WERI-Rb-1 (cell line): ENCODE results near the gene MTHFD2L.

Experiments
- DNase-seq: peaks from one replicate; pipeline ENCODE4 v3.0.0-alpha.2; 2020
- H3K27ac ChIP-seq: fragments of 250-450 bp; sonication (Bioruptor Pico); 2 replicates; pipeline ENCODE4 v1.5.1; 2020; ENCODE audit warnings: mild to moderate bottlenecking, moderate library complexity
- H3K27me3 ChIP-seq: fragments of 250-450 bp; sonication (Bioruptor Pico); 2 replicates; pipeline ENCODE4 v1.5.1; 2021; ENCODE audit warnings: mild to moderate bottlenecking, low read depth, moderate library complexity; ENCODE audit not compliant: insufficient read depth, severe bottlenecking
- H3K36me3 ChIP-seq: fragments of 250-450 bp; sonication (Bioruptor Pico); 2 replicates; pipeline ENCODE4 v1.5.1; 2020; ENCODE audit warnings: mild to moderate bottlenecking, moderate library complexity
- H3K4me3 ChIP-seq: 2 replicates; pipeline ENCODE4 v1.5.1; 2011; ENCODE audit warnings: low read depth, mild to moderate bottlenecking, control low read depth, low read length
- H3K9me3 ChIP-seq: fragments of 250-450 bp; sonication (Bioruptor Pico); 2 replicates; pipeline ENCODE4 v1.5.1; 2021; ENCODE audit warnings: mild to moderate bottlenecking, moderate library complexity; ENCODE audit not compliant: severe bottlenecking
- TF ChIP-seq, protein P1 (sequence below): IDR thresholded peaks from 2 replicates; pipeline ENCODE4 v1.5.1; 2011; ENCODE audit warnings: low read depth, mild to moderate bottlenecking, control low read depth, inconsistent platforms, low read length

MTHFD2L gene

GRCh38 chr4:74174421-74174820 lies 16.5 kb downstream of the MTHFD2L start:
- Histone ChIP-seq H3K4me3 (no peak overlapping the region), H3K27me3 (no peaks in the 10 kb centered on the region), H3K27ac (no peak overlapping the region), H3K36me3 (no peaks in the 10 kb centered on the region), H3K9me3 (no peaks in the 10 kb centered on the region)
- no peak for DNase-seq
- TF ChIP-seq, protein P1, sequence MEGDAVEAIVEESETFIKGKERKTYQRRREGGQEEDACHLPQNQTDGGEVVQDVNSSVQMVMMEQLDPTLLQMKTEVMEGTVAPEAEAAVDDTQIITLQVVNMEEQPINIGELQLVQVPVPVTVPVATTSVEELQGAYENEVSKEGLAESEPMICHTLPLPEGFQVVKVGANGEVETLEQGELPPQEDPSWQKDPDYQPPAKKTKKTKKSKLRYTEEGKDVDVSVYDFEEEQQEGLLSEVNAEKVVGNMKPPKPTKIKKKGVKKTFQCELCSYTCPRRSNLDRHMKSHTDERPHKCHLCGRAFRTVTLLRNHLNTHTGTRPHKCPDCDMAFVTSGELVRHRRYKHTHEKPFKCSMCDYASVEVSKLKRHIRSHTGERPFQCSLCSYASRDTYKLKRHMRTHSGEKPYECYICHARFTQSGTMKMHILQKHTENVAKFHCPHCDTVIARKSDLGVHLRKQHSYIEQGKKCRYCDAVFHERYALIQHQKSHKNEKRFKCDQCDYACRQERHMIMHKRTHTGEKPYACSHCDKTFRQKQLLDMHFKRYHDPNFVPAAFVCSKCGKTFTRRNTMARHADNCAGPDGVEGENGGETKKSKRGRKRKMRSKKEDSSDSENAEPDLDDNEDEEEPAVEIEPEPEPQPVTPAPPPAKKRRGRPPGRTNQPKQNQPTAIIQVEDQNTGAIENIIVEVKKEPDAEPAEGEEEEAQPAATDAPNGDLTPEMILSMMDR = no peak

- no peak overlapping the region for H3K27ac ChIP-seq
- H3K9me3 ChIP-seq = no peaks in the 10 kb centered on the region
- no peaks in the 10 kb centered on the region for H3K36me3 ChIP-seq
- H3K27me3 ChIP-seq = no peaks in the 10 kb centered on the region
- no peak overlapping the region for H3K4me3 ChIP-seq
- TF ChIP-seq, protein P1 = no peak
- DNase-seq = no peak
Measured at GRCh38 chr4:74174941-74175340, 17.0 kb downstream of the MTHFD2L start.

- no peak overlapping the region for H3K27ac ChIP-seq
- H3K36me3 ChIP-seq = no peaks in the 10 kb centered on the region
- no peak for DNase-seq
- H3K9me3 ChIP-seq = no peaks in the 10 kb centered on the region
- H3K27me3 ChIP-seq = no peaks in the 10 kb centered on the region
- TF ChIP-seq, protein P1 = no peak
- no peak overlapping the region for H3K4me3 ChIP-seq
Measured at GRCh38 chr4:74175379-74175778, 17.5 kb downstream of the MTHFD2L start.

DNA sequence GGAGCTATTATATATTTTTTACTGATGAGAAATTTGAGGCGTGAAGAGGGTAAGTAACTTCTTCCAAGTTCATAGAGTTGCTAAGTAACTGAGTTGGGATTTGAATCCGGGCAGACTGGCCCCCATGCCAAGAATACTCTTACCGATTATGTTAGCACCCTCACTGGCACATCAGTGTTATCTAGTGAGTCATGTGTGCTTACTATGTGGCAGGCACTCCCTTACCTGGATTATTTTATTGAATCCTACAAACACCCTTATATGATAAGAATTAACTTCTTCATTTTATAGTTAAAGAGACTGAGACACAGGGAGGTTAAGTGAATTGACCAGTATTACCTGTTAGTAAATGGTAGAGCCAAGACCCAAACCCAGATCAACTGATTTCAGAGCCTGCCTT lies 20.9 kb downstream of the MTHFD2L start:
- Histone ChIP-seq H3K36me3 (no peaks in the 10 kb centered on the region), H3K4me3 (no peak overlapping the region), H3K9me3 (no peaks in the 10 kb centered on the region), H3K27ac (no peak overlapping the region), H3K27me3 (no peaks in the 10 kb centered on the region)
- no peak for DNase-seq
- TF ChIP-seq, protein P1 = no peak

GRCh38 chr4:74181219-74181618 lies 23.3 kb downstream of the MTHFD2L start:
- Histone ChIP-seq H3K27me3 (no peaks in the 10 kb centered on the region), H3K36me3 (no peaks in the 10 kb centered on the region), H3K27ac (no peak overlapping the region), H3K4me3 (no peak overlapping the region), H3K9me3 (no peaks in the 10 kb centered on the region)
- TF ChIP-seq, protein P1 = no peak
- DNase-seq = no peak

DNA sequence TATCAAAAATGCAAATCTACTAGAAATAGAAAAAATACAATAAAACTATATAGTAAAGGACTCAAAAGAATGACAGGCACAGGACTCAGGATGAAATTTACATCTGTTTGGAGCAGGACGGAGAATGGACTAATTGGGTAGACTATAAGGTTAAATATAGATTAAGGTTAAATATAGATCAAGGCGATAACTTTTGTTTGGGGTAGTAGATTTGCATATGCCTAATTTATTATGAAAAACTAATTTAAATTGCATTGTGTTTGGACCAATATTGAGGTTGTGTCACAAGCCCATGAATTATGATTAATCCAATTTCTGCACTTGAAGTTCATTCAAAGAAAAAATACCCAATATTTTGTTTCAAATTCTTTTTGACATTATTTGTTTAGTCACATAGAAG lies 31.0 kb downstream of the MTHFD2L start:
- Histone ChIP-seq H3K4me3 (no peak overlapping the region), H3K36me3 (no peaks in the 10 kb centered on the region), H3K27ac (no peak overlapping the region), H3K27me3 (no peaks in the 10 kb centered on the region), H3K9me3 (no peaks in the 10 kb centered on the region)
- no peak for DNase-seq
- TF ChIP-seq, protein P1 = no peak
